Stomach (tissue), 4 donors: ENCODE data around the gene CHCHD3.
"Not testable (repeated sequence)": the region's sequence is repeated elsewhere in the genome, so short reads cannot be mapped to it uniquely, and the experiment has no call there.

Experiments used
- EP300 ChIP-seq: sonication (generic); formaldehyde crosslinking; IDR thresholded peaks from one replicate; pipeline ENCODE4 v1.6.1; 2017; ENCODE audit warnings: antibody characterized with exemption
- POLR2A ChIP-seq, 4 donors: fragments of 450-650 bp; IDR thresholded peaks; one replicate each; pipeline ENCODE4 v1.6.1; 2016; ENCODE audit warnings: antibody characterized with exemption in 4 of 4, control low read depth in 2 of 4, mild to moderate bottlenecking in 1 of 4, moderate library complexity in 1 of 4
- POLR2AphosphoS5 ChIP-seq, 3 donors: sonication (generic); formaldehyde crosslinking; IDR thresholded peaks; one replicate each; pipeline ENCODE4 v1.6.1; 2016; ENCODE audit warnings: antibody characterized with exemption in 3 of 3
- TF ChIP-seq, protein P1 (sequence below), 7 experiments: fragments of 450-650 bp in 4 of 7; fragments of 200-600 bp in 3 of 7; sonication (generic) in 3 of 7; IDR thresholded peaks; one replicate each; pipeline ENCODE4 v1.5.1; 2016 to 2019; ENCODE audit warnings: antibody characterized with exemption in 7 of 7, control low read depth in 2 of 7, mild to moderate bottlenecking in 1 of 7

DNA sequence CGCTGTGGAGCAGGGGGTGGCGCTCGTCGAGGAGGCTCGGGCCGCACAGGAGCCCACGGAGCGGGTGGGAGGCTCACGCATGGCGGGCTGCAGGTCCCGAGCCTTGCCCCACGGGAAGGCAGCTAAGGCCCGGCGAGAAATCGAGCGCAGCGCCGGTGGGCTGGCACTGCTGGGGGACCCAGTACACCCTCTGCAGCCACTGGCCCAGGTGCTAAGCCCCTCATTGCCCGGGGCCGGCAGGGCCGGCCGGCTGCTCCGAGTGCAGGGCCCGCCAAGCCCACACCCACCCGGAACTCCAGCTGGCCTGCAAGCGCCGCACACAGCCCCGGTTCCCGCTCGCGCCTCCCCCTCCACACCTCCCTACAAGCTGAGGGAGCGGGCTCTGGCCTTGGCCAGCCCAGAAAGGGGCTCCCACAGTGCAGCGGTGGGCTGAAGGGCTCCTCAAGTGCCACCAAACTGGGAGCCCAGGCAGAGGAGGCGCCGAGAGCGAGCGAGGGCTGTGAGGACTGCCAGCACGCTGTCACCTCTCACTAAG lies 183.2 kb downstream of the CHCHD3 start:
- TF ChIP-seq, protein P1, sequence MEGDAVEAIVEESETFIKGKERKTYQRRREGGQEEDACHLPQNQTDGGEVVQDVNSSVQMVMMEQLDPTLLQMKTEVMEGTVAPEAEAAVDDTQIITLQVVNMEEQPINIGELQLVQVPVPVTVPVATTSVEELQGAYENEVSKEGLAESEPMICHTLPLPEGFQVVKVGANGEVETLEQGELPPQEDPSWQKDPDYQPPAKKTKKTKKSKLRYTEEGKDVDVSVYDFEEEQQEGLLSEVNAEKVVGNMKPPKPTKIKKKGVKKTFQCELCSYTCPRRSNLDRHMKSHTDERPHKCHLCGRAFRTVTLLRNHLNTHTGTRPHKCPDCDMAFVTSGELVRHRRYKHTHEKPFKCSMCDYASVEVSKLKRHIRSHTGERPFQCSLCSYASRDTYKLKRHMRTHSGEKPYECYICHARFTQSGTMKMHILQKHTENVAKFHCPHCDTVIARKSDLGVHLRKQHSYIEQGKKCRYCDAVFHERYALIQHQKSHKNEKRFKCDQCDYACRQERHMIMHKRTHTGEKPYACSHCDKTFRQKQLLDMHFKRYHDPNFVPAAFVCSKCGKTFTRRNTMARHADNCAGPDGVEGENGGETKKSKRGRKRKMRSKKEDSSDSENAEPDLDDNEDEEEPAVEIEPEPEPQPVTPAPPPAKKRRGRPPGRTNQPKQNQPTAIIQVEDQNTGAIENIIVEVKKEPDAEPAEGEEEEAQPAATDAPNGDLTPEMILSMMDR (IDR thresholded peaks at IDR 0.05) = not testable (repeated sequence)
- not testable (repeated sequence) for TF ChIP-seq POLR2AphosphoS5 (IDR thresholded peaks at IDR 0.05); POLR2A (IDR thresholded peaks at IDR 0.05); EP300
